DOHH2 (cell line): Measurements from ENCODE around the gene ZNF609.

Source experiments
- CTCF ChIP-seq: fragments of 200-600 bp; sonication (generic); IDR thresholded peaks from one replicate; pipeline ENCODE4 v1.5.1; 2014; ENCODE audit warnings: antibody characterized with exemption, mild to moderate bottlenecking, low read depth, low read length; ENCODE audit not compliant: poor library complexity, severe bottlenecking
- EZH2phosphoT487 ChIP-seq: fragments of 200-600 bp; sonication (generic); IDR thresholded peaks from 2 replicates; pipeline ENCODE4 v1.6.1; 2017; ENCODE audit warnings: borderline replicate concordance, mild to moderate bottlenecking, antibody characterized with exemption, low read length, moderate library complexity, mixed read lengths

GRCh38 chr15:64621056-64621455, 160.7 kb downstream of the ZNF609 start:
- TF ChIP-seq CTCF: no peak
- no peak for TF ChIP-seq EZH2phosphoT487
